ENCODE measurements around the gene EFTUD2.
A peak's percentile ranks its signal among the peaks of the same experiment; 100 is the strongest.

The EFTUD2 gene

GRCh38 chr17:44899074-44899782 lies at the start of gene EFTUD2:
Gene EFTUD2, minus strand, starts transcription at chr17:44899445. Its CDS starts 4,924 bp downstream, at chr17:44894521.
- DNase-seq = peak; percentile 97

GRCh38 chr17:44948315-44948795 lies 49.1 kb upstream of the EFTUD2 start:
- no peak for DNase-seq

GRCh38 chr17:44947461-44948314 lies 48.4 kb upstream of the EFTUD2 start, which contains the start of gene KIF18B:
Gene KIF18B, minus strand, starts transcription at chr17:44947773. Its CDS starts 11,429 bp downstream, at chr17:44936344.
- DNase-seq = peak; percentile 95

- DNase-seq = peak; percentile 14
These were observed 46.4 kb upstream of the EFTUD2 start for GRCh38 chr17:44945652-44946051.

GRCh38 chr17:44942456-44942855 lies 43.2 kb upstream of the EFTUD2 start:
- peak; percentile 45 for DNase-seq

GRCh38 chr17:44941712-44942331 lies 42.6 kb upstream of the EFTUD2 start:
- peak; percentile 57 for DNase-seq

GRCh38 chr17:44940768-44941167 lies 41.5 kb upstream of the EFTUD2 start:
- no peak for DNase-seq

- DNase-seq = peak; percentile 17
These were observed 41.1 kb upstream of the EFTUD2 start for GRCh38 chr17:44940317-44940716.

GRCh38 chr17:44935116-44935515 lies 35.9 kb upstream of the EFTUD2 start:
- DNase-seq = peak; percentile 61

- DNase-seq = peak; percentile 57
These were observed 35.5 kb upstream of the EFTUD2 start for GRCh38 chr17:44934745-44935105.

- DNase-seq = peak; percentile 57
These were observed 34.8 kb upstream of the EFTUD2 start for GRCh38 chr17:44933824-44934744.

- DNase-seq = peak; percentile 54
These were observed 33.5 kb upstream of the EFTUD2 start for GRCh38 chr17:44932787-44933097.

GRCh38 chr17:44932096-44932786 lies 33.0 kb upstream of the EFTUD2 start:
- DNase-seq = peak; percentile 52

GRCh38 chr17:44931376-44931775 lies 32.1 kb upstream of the EFTUD2 start:
- DNase-seq = peak; percentile 34

GRCh38 chr17:44930667-44931066 lies 31.4 kb upstream of the EFTUD2 start:
- peak; percentile 28 for DNase-seq

- DNase-seq = peak; percentile 59
These were observed 29.9 kb upstream of the EFTUD2 start for GRCh38 chr17:44928950-44929720.

GRCh38 chr17:44928136-44928535 lies 28.9 kb upstream of the EFTUD2 start:
- peak; percentile 59 for DNase-seq

- peak; percentile 50 for DNase-seq
These were observed 28.5 kb upstream of the EFTUD2 start for GRCh38 chr17:44927696-44928095.

GRCh38 chr17:44926821-44927525 lies 27.7 kb upstream of the EFTUD2 start:
- peak; percentile 55 for DNase-seq
